Suprapubic skin (tissue), 3 donors: ENCODE data around the gene KRT33B.

Source experiments
- POLR2A ChIP-seq, 2 donors: fragments of 450-650 bp; IDR thresholded peaks; one replicate each; pipeline ENCODE4 v1.6.1; 2017; ENCODE audit warnings: antibody characterized with exemption in 2 of 2, mild to moderate bottlenecking in 2 of 2, moderate library complexity in 2 of 2
- TF ChIP-seq, protein P1 (sequence below), 2 donors: fragments of 200-600 bp in 1 of 2; fragments of 450-650 bp in 1 of 2; sonication (generic) in 1 of 2; IDR thresholded peaks; one replicate each; pipeline ENCODE4 v1.5.1; 2016 to 2019; ENCODE audit warnings: antibody characterized with exemption in 2 of 2, mild to moderate bottlenecking in 1 of 2, moderate library complexity in 1 of 2

DNA sequence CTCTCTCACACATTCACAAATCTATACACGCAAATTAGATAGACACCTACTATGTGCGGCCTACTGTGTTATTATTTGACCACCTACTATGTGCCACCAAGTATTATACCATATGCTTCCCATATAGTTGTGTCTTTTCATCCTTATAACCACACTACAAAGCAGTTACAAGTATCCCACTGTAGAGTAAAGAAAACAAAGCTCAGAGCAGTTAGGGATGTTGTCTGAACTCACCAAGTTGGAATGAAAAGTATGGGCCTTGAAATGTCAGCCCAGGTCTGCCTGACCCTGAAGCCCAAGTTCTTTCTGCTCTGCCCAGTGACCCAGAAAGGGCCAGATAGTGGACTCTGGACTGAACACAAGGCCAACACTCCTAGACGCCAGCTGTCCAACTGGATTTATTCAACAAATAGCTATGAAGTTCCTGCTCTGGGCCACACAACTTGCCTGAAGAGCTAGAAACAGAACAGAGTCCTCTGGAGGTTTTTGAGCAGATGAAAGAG is 46.3 kb upstream of the KRT33B start:
- no peak for TF ChIP-seq POLR2A (IDR thresholded peaks at IDR 0.05)
- TF ChIP-seq, protein P1, sequence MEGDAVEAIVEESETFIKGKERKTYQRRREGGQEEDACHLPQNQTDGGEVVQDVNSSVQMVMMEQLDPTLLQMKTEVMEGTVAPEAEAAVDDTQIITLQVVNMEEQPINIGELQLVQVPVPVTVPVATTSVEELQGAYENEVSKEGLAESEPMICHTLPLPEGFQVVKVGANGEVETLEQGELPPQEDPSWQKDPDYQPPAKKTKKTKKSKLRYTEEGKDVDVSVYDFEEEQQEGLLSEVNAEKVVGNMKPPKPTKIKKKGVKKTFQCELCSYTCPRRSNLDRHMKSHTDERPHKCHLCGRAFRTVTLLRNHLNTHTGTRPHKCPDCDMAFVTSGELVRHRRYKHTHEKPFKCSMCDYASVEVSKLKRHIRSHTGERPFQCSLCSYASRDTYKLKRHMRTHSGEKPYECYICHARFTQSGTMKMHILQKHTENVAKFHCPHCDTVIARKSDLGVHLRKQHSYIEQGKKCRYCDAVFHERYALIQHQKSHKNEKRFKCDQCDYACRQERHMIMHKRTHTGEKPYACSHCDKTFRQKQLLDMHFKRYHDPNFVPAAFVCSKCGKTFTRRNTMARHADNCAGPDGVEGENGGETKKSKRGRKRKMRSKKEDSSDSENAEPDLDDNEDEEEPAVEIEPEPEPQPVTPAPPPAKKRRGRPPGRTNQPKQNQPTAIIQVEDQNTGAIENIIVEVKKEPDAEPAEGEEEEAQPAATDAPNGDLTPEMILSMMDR (IDR thresholded peaks at IDR 0.05), result no peak
